Measurements from ENCODE around the gene IL37. TPM values are rescaled to one million over a fixed set of nuclear protein-coding genes. Genes with fewer than 3 reads are reported as not detected.
"Not testable (repeated sequence)": the region's sequence is repeated elsewhere in the genome, so short reads cannot be mapped to it uniquely, and the experiment has no call there.

The IL37 gene
- total and polyA plus RNA-seq, 12 donors = 0.33 TPM; not detected in 11

DNA sequence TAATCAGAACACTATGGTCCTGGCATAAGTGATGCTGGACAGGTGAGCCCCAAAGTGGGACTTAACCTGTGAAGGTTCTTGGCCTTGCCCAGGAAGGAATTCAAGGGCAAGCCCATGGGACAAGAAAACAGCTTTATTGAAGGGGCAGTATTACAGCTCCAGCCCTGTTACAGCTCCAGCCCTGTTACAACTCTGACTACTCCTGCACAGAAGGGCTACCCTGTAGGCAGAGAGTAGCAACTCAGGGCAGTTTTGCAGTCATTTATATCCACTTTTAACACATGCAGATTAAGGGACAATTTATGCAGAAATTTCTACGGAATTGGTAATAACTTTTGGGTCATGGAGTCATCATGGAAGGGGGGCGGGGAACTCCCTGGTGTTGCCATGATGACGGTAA is 15.7 kb downstream of the IL37 start:
- TF ChIP-seq, protein P1, sequence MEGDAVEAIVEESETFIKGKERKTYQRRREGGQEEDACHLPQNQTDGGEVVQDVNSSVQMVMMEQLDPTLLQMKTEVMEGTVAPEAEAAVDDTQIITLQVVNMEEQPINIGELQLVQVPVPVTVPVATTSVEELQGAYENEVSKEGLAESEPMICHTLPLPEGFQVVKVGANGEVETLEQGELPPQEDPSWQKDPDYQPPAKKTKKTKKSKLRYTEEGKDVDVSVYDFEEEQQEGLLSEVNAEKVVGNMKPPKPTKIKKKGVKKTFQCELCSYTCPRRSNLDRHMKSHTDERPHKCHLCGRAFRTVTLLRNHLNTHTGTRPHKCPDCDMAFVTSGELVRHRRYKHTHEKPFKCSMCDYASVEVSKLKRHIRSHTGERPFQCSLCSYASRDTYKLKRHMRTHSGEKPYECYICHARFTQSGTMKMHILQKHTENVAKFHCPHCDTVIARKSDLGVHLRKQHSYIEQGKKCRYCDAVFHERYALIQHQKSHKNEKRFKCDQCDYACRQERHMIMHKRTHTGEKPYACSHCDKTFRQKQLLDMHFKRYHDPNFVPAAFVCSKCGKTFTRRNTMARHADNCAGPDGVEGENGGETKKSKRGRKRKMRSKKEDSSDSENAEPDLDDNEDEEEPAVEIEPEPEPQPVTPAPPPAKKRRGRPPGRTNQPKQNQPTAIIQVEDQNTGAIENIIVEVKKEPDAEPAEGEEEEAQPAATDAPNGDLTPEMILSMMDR (IDR thresholded peaks at IDR 0.05) = no peak
- no peak for TF ChIP-seq POLR2A (IDR thresholded peaks at IDR 0.05)
- H3K4me1 ChIP-seq (replicated peaks in 1 of 2) = no peaks in the 10 kb centered on the region
- intact Hi-C loops (cut with DNase I) = no loop called here
- no peaks in the 10 kb centered on the region for H3K36me3 ChIP-seq (replicated peaks in 1 of 2)
- H3K27ac ChIP-seq = no peak overlapping the region
- H3K27me3 ChIP-seq = no peaks in the 10 kb centered on the region
- no peak for DNase-seq
- no peak overlapping the region for H3K4me3 ChIP-seq
- WGBS, 4 donors = 83 to 90% (median 86%) methylated on average over 3 of the region's 3 CpGs
- H3K9me3 ChIP-seq (replicated peaks in 1 of 3) = no peaks in the 10 kb centered on the region

DNA sequence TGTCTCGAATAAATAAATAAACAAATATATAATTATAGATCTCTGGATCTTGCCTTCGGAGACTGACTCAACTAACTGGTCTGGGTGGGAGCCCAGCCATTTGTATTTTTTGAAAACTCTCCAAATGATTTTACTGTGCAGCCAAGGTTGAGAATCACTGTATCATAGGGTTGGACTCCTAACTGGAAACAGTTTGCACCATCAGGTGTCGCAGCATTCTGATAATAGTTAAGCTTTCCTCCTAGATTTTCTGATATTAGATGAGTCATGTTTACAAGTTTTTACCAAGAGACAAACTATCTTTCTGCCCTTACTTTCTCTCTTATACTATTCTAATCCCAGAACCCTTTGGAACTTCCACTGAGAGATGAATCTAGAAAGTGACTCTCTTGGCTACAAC is 16.8 kb downstream of the IL37 start:
- Histone ChIP-seq H3K4me1 (replicated peaks in 1 of 2) (no peaks in the 10 kb centered on the region), H3K27ac (no peak overlapping the region), H3K27me3 (no peaks in the 10 kb centered on the region), H3K9me3 (replicated peaks in 1 of 3) (no peaks in the 10 kb centered on the region), H3K36me3 (replicated peaks in 1 of 2) (no peaks in the 10 kb centered on the region), H3K4me3 (no peak overlapping the region)
- WGBS, 4 donors = 62 to 78% (median 71%) methylated on average over 3 of the region's 3 CpGs
- no peak for DNase-seq
- no peak for TF ChIP-seq POLR2A (IDR thresholded peaks at IDR 0.05)
- TF ChIP-seq, protein P1 (IDR thresholded peaks at IDR 0.05) = no peak
- intact Hi-C loops (cut with DNase I) = no loop called here

- Histone ChIP-seq H3K27me3 (no peaks in the 10 kb centered on the region), H3K27ac (no peak overlapping the region), H3K36me3 (replicated peaks in 1 of 2) (no peaks in the 10 kb centered on the region), H3K4me3 (no peak overlapping the region), H3K4me1 (replicated peaks in 1 of 2) (no peaks in the 10 kb centered on the region), H3K9me3 (replicated peaks in 1 of 3) (no peaks in the 10 kb centered on the region)
- WGBS, 4 donors = 86 to 94% (median 91%) methylated on average over 8 to 12 of the region's 12 CpGs
- no peak for DNase-seq
- no peak for TF ChIP-seq POLR2A (IDR thresholded peaks at IDR 0.05)
- TF ChIP-seq, protein P1 (IDR thresholded peaks at IDR 0.05) = no peak
- intact Hi-C loops (cut with DNase I) = loop anchor here in 1 of 2 donors (10.0 kb wide), 1 partner anchor 178 kb away; no protein-coding TSS in a partner anchor
These were observed 22.3 kb downstream of the IL37 start for GRCh38 chr2:112933261-112933660.

DNA sequence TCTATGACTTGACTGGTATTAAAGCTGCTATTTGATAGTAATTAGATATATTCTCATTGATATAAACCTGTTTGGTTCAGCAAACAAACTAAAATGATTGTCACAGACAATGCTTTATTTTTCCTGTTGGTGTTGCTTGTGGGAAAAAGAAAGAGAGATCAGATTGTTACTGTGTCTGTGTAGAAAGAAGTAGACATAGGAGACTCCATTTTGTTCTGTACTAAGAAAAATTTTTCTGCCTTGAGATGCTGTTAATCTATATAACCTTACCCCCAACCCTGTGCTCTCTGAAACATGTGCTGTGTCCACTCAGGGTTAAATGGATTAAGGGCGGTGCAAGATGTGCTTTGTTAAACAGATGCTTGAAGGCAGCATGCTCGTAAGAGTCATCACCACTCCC is 23.2 kb downstream of the IL37 start:
- not testable (repeated sequence) for H3K4me3 ChIP-seq; H3K27ac ChIP-seq; H3K9me3 ChIP-seq (replicated peaks in 1 of 3); H3K36me3 ChIP-seq (replicated peaks in 1 of 2); DNase-seq; H3K27me3 ChIP-seq; H3K4me1 ChIP-seq (replicated peaks in 1 of 2)
- WGBS, 4 donors = 0 to 40% (median 27%) methylated on average over 2 of the region's 2 CpGs
- intact Hi-C loops (cut with DNase I) = loop anchor here in 1 of 2 donors (10.0 kb wide), 1 partner anchor 179 kb away; no protein-coding TSS in a partner anchor

DNA sequence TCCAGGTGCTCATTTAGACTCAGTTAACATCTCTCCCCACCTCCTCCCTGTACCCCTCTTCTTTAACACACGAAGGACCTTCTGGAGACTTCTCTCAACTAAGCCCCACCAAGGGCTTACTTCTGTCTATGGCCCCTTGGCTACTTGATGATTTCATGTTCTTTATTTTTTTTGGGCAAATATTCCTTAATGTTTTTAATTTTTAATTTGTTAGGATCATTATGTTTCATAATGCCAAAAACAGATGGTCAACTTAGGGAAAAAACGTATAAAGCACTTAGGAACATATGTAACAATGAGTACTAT is 25.9 kb downstream of the IL37 start:
- Histone ChIP-seq H3K36me3 (replicated peaks in 1 of 2) (no peaks in the 10 kb centered on the region), H3K4me3 (no peak overlapping the region), H3K9me3 (replicated peaks in 1 of 3) (no peaks in the 10 kb centered on the region), H3K27ac (no peak overlapping the region), H3K27me3 (peaks cover under 1% of the 10 kb centered on the region), H3K4me1 (replicated peaks in 1 of 2) (no peaks in the 10 kb centered on the region)
- no peak for DNase-seq
- TF ChIP-seq, protein P1 (IDR thresholded peaks at IDR 0.05) = no peak
- TF ChIP-seq POLR2A (IDR thresholded peaks at IDR 0.05) = no peak
- WGBS, 4 donors = 68 to 83% (median 77%) methylated on average over 2 of the region's 2 CpGs
- intact Hi-C loops (cut with DNase I) = loop anchor here in 1 of 2 donors (10.0 kb wide), 1 partner anchor 182 kb away; no protein-coding TSS in a partner anchor

All from adrenal gland (tissue), 12 donors.